Suppressor macrophage treated with lipopolysaccharide for 1 hour (primary cell): ENCODE measurements around the gene TBX4.

Experiments used
- DNase-seq, 3 donors: peaks; one replicate each; pipeline ENCODE4 v3.0.0-alpha.2; 2020 to 2022

Gene TBX4

GRCh38 chr17:61467416-61468262 lies 15.4 kb downstream of the TBX4 start:
- DNase-seq, result peak; percentile 59 to 71 (median 60)

- no peak for DNase-seq
Measured at GRCh38 chr17:61468263-61468907, 16.2 kb downstream of the TBX4 start.

- no peak for DNase-seq
Measured at GRCh38 chr17:61469474-61469873, 17.3 kb downstream of the TBX4 start.

GRCh38 chr17:61469949-61470348 lies 17.7 kb downstream of the TBX4 start:
- no peak for DNase-seq

GRCh38 chr17:61470530-61471136 lies 18.4 kb downstream of the TBX4 start:
- DNase-seq, result no peak

- no peak for DNase-seq
Measured at GRCh38 chr17:61474235-61474927, 22.2 kb downstream of the TBX4 start.

GRCh38 chr17:61474934-61475333 lies 22.7 kb downstream of the TBX4 start:
- DNase-seq, result no peak

- DNase-seq, result peak; percentile 36 to 49 (median 36)
Measured at GRCh38 chr17:61475726-61476125, 23.5 kb downstream of the TBX4 start.

- DNase-seq, result no peak
Measured at GRCh38 chr17:61476476-61477203, 24.4 kb downstream of the TBX4 start.

- no peak for DNase-seq
Measured at GRCh38 chr17:61477204-61477834, 25.1 kb downstream of the TBX4 start.

GRCh38 chr17:61478026-61478789 lies 26.0 kb downstream of the TBX4 start:
- DNase-seq, result no peak

GRCh38 chr17:61478790-61479492 lies 26.7 kb downstream of the TBX4 start:
- no peak for DNase-seq

GRCh38 chr17:61479493-61480413 lies 27.5 kb downstream of the TBX4 start:
- DNase-seq, result no peak

GRCh38 chr17:61480414-61480807 lies 28.2 kb downstream of the TBX4 start:
- DNase-seq, result no peak

GRCh38 chr17:61481421-61481820 lies 29.2 kb downstream of the TBX4 start:
- no peak for DNase-seq

- no peak for DNase-seq
Measured at GRCh38 chr17:61482467-61482866, 30.2 kb downstream of the TBX4 start.

GRCh38 chr17:61483778-61484116 lies 31.5 kb downstream of the TBX4 start:
- DNase-seq, result no peak

- DNase-seq, result no peak
Measured at GRCh38 chr17:61484174-61484573, 32.0 kb downstream of the TBX4 start.

GRCh38 chr17:61485067-61485775 lies 33.0 kb downstream of the TBX4 start:
- DNase-seq, result no peak
